ENCODE results near the gene TENT5C. TPM values are rescaled to one million over a fixed set of nuclear protein-coding genes. Genes with fewer than 3 reads are reported as not detected.

Gene TENT5C
- total and polyA plus RNA-seq, 4 donors: 1.0 to 17.7 (median 4.1) TPM

- no peak for DNase-seq
- Histone ChIP-seq H3K27me3 (ENCODE audit: control insufficient read depth in 1 of 2, insufficient read depth in 2 of 2, low read length in 1 of 2) (no peaks in the 10 kb centered on the region), H3K4me3 (ENCODE audit: low read length in 2 of 2) (no peak overlapping the region), H3K27ac (ENCODE audit: low read depth in 1 of 2, low read length in 2 of 2) (no peak overlapping the region), H3K9me3 (ENCODE audit: control insufficient read depth, low read length) (no peaks in the 10 kb centered on the region), H3K36me3 (ENCODE audit: control insufficient read depth in 1 of 2, insufficient read depth in 2 of 2, low read length in 1 of 2) (no peaks in the 10 kb centered on the region), H3K4me1 (ENCODE audit: control insufficient read depth in 1 of 2, insufficient read depth in 2 of 2, low read length in 2 of 2) (no peaks in the 10 kb centered on the region)
- WGBS, 2 donors: 93 to 95% methylated on average over 6 of the region's 6 CpGs
- no peak for ATAC-seq (ENCODE audit: low FRiP score)
- intact Hi-C loops (cut with DNase I): no loop called here
Measured at GRCh38 chr1:117568999-117569398, 36.8 kb upstream of the TENT5C start.

- 2 to 6% methylated on average over 3 of the region's 3 CpGs for WGBS, 2 donors
- H3K36me3 ChIP-seq (ENCODE audit: control insufficient read depth in 1 of 2, insufficient read depth in 2 of 2, low read length in 1 of 2): no peaks in the 10 kb centered on the region
- H3K9me3 ChIP-seq (ENCODE audit: control insufficient read depth, low read length): no peaks in the 10 kb centered on the region
- H3K27ac ChIP-seq (ENCODE audit: low read depth in 1 of 2, low read length in 2 of 2): no peak overlapping the region
- no peak overlapping the region for H3K4me3 ChIP-seq (ENCODE audit: low read length in 2 of 2)
- H3K4me1 ChIP-seq (ENCODE audit: control insufficient read depth in 1 of 2, insufficient read depth in 2 of 2, low read length in 2 of 2): no peaks in the 10 kb centered on the region
- ATAC-seq (ENCODE audit: low FRiP score): no peak
- intact Hi-C loops (cut with DNase I): no loop called here
- DNase-seq: no peak
- no peaks in the 10 kb centered on the region for H3K27me3 ChIP-seq (ENCODE audit: control insufficient read depth in 1 of 2, insufficient read depth in 2 of 2, low read length in 1 of 2)
Measured at GRCh38 chr1:117569856-117570255, 36.0 kb upstream of the TENT5C start.

GRCh38 chr1:117570988-117571409 lies 34.8 kb upstream of the TENT5C start:
- H3K27ac ChIP-seq (ENCODE audit: low read depth in 1 of 2, low read length in 2 of 2): no peak overlapping the region
- H3K36me3 ChIP-seq (ENCODE audit: control insufficient read depth in 1 of 2, insufficient read depth in 2 of 2, low read length in 1 of 2): no peaks in the 10 kb centered on the region
- no peaks in the 10 kb centered on the region for H3K4me1 ChIP-seq (ENCODE audit: control insufficient read depth in 1 of 2, insufficient read depth in 2 of 2, low read length in 2 of 2)
- H3K9me3 ChIP-seq (ENCODE audit: control insufficient read depth, low read length): no peaks in the 10 kb centered on the region
- WGBS, 2 donors: 85 to 86% methylated on average over 8 of the region's 8 CpGs
- H3K4me3 ChIP-seq (ENCODE audit: low read length in 2 of 2): no peak overlapping the region
- DNase-seq: no peak
- no peak for ATAC-seq (ENCODE audit: low FRiP score)
- H3K27me3 ChIP-seq (ENCODE audit: control insufficient read depth in 1 of 2, insufficient read depth in 2 of 2, low read length in 1 of 2): no peaks in the 10 kb centered on the region
- intact Hi-C loops (cut with DNase I): no loop called here

DNA sequence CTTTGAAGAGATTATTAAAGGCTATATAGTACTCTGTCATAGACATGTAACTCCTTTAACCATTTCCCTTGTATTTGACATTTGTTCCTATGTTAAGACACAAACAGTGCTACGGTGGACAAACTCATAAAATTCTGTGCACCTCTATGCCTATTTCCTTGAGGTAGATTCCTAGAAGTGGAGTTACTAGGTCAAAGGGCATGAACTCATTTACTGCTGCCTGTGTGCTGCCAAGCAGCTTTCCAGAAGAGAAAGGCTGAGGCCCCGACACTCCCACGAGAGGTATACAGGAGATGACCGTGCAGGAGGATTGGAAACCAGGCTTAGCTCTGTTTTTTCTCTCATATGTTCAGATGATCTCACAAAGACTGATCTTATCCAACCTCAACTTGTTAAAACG lies 34.4 kb upstream of the TENT5C start:
- DNase-seq: no peak
- no peak for ATAC-seq (ENCODE audit: low FRiP score)

GRCh38 chr1:117572546-117572945 lies 33.3 kb upstream of the TENT5C start:
- Histone ChIP-seq H3K27ac (ENCODE audit: low read depth in 1 of 2, low read length in 2 of 2) (no peak overlapping the region), H3K9me3 (ENCODE audit: control insufficient read depth, low read length) (no peaks in the 10 kb centered on the region), H3K36me3 (ENCODE audit: control insufficient read depth in 1 of 2, insufficient read depth in 2 of 2, low read length in 1 of 2) (no peaks in the 10 kb centered on the region), H3K4me1 (ENCODE audit: control insufficient read depth in 1 of 2, insufficient read depth in 2 of 2, low read length in 2 of 2) (no peaks in the 10 kb centered on the region), H3K4me3 (ENCODE audit: low read length in 2 of 2) (no peak overlapping the region), H3K27me3 (ENCODE audit: control insufficient read depth in 1 of 2, insufficient read depth in 2 of 2, low read length in 1 of 2) (no peaks in the 10 kb centered on the region)
- DNase-seq (no peak), ATAC-seq (ENCODE audit: low FRiP score) (no peak)
- 71 to 99% methylated on average over 4 of the region's 4 CpGs for WGBS, 2 donors
- intact Hi-C loops (cut with DNase I): no loop called here

More for the DNA sequence above, 34.4 kb upstream of the TENT5C start:
- Histone ChIP-seq H3K4me3 (ENCODE audit: low read length in 2 of 2) (no peak overlapping the region), H3K4me1 (ENCODE audit: control insufficient read depth in 1 of 2, insufficient read depth in 2 of 2, low read length in 2 of 2) (no peaks in the 10 kb centered on the region), H3K27ac (ENCODE audit: low read depth in 1 of 2, low read length in 2 of 2) (no peak overlapping the region), H3K9me3 (ENCODE audit: control insufficient read depth, low read length) (no peaks in the 10 kb centered on the region), H3K36me3 (ENCODE audit: control insufficient read depth in 1 of 2, insufficient read depth in 2 of 2, low read length in 1 of 2) (no peaks in the 10 kb centered on the region), H3K27me3 (ENCODE audit: control insufficient read depth in 1 of 2, insufficient read depth in 2 of 2, low read length in 1 of 2) (no peaks in the 10 kb centered on the region)
- 94 to 95% methylated on average over 5 of the region's 5 CpGs for WGBS, 2 donors
- intact Hi-C loops (cut with DNase I): no loop called here

DNA sequence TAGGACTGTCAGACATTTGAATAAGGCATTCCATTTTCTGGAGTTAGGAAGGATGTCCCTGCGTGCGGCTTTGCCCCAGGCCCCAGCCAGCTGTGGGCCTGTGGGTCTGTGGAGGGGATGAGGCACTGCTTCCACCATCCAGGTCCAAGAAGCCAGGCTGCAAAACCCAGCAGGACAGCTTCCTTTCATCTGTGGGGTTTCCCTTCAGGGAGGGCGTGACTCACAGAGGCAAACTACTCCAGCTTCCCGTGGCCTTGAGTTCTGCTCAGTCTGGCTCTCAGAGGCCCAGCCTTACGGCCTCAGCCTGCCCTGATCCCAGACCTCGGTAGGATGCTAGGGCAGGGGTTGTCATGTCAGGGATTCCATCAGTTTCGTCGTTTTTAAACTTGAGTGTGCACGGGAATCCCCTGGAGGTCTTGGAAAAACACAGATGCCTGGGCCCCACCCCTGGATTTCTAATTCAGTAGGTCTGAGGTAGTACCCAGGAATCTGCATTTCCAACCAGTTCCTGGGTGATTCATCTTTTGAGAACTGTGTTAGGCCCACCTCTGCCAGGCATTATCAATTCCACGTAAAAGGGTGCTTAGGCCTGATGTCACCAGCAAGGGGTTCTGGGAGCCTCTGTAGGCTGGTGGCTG lies 32.3 kb upstream of the TENT5C start:
- DNase-seq (no peak), ATAC-seq (ENCODE audit: low FRiP score) (no peak)
- WGBS, 2 donors: 83 to 86% methylated on average over 10 of the region's 10 CpGs
- Histone ChIP-seq H3K27me3 (ENCODE audit: control insufficient read depth in 1 of 2, insufficient read depth in 2 of 2, low read length in 1 of 2) (no peaks in the 10 kb centered on the region), H3K4me1 (ENCODE audit: control insufficient read depth in 1 of 2, insufficient read depth in 2 of 2, low read length in 2 of 2) (no peaks in the 10 kb centered on the region), H3K36me3 (ENCODE audit: control insufficient read depth in 1 of 2, insufficient read depth in 2 of 2, low read length in 1 of 2) (no peaks in the 10 kb centered on the region), H3K27ac (ENCODE audit: low read depth in 1 of 2, low read length in 2 of 2) (no peak overlapping the region), H3K4me3 (ENCODE audit: low read length in 2 of 2) (no peak overlapping the region), H3K9me3 (ENCODE audit: control insufficient read depth, low read length) (no peaks in the 10 kb centered on the region)
- intact Hi-C loops (cut with DNase I): no loop called here

DNA sequence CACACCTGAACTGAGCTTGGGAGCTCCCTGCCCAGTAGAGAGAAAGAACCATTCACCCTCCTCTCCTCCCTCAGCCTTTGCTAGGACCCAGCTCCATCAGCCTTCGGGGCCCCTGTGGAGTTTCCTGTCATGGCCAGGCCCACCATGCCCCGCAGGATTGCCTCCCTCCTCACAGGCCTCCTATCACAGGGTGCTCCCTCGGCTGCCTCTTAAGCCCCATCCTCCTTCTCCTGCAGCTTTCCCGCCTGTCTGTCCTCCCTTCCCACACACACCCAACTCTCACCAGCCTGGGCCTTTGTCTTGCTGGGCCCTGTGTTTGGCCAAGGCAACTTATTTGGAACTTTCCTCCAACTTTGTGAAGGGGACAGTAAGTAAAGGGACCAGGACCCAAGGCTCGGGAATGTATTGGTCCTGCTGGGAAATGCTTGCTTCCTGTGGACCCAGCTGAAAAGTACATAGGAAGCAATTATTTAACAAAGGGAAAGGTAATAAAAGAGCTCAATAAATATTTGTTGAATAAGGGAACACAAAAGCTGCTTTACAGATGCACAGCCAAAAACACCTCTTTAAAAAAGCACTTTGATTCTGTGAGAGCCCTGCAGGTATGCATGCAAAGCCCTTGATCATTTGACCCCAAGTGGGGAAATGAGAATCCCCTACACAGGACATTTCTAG lies 31.6 kb upstream of the TENT5C start:
- Histone ChIP-seq H3K4me1 (ENCODE audit: control insufficient read depth in 1 of 2, insufficient read depth in 2 of 2, low read length in 2 of 2) (no peaks in the 10 kb centered on the region), H3K27ac (ENCODE audit: low read depth in 1 of 2, low read length in 2 of 2) (no peak overlapping the region), H3K36me3 (ENCODE audit: control insufficient read depth in 1 of 2, insufficient read depth in 2 of 2, low read length in 1 of 2) (no peaks in the 10 kb centered on the region), H3K4me3 (ENCODE audit: low read length in 2 of 2) (no peak overlapping the region), H3K9me3 (ENCODE audit: control insufficient read depth, low read length) (no peaks in the 10 kb centered on the region), H3K27me3 (ENCODE audit: control insufficient read depth in 1 of 2, insufficient read depth in 2 of 2, low read length in 1 of 2) (no peaks in the 10 kb centered on the region)
- 93 to 97% methylated on average over 5 of the region's 5 CpGs for WGBS, 2 donors
- DNase-seq (no peak), ATAC-seq (ENCODE audit: low FRiP score) (no peak)
- intact Hi-C loops (cut with DNase I): no loop called here

DNA sequence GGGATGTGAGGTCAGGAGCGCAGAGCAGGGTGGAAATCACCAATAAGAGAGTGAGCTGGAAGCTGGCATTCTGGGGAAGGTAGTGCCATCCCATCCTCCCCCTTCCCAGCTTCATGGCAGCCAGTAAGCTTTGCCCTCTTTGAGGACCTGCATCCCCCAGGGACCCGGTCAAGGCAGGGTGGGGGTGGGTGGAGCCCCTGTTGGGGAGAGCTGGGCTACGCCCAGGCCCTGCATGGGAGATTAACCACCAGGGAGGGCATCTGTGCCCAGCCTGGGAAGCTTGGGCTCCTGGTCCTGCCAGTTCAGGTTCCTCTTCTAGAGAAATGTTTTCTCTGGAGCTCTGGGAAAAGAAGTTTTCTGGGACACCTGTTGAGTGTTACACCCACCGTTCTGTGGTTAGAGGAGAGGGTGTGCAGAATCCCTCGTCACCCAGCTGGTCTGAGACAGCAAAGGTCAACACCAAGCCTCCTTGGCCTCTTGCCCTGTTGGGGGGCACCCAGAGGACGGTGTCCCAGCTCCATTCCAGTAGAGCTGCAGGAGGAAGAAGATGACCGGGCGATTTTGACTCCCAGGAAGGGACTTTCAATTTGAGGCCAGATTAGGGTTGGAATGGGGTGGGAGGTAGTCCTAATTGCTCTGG lies 30.1 kb upstream of the TENT5C start:
- Histone ChIP-seq H3K27me3 (ENCODE audit: control insufficient read depth in 1 of 2, insufficient read depth in 2 of 2, low read length in 1 of 2) (no peaks in the 10 kb centered on the region), H3K4me1 (ENCODE audit: control insufficient read depth in 1 of 2, insufficient read depth in 2 of 2, low read length in 2 of 2) (no peaks in the 10 kb centered on the region), H3K9me3 (ENCODE audit: control insufficient read depth, low read length) (no peaks in the 10 kb centered on the region), H3K4me3 (ENCODE audit: low read length in 2 of 2) (no peak overlapping the region), H3K27ac (ENCODE audit: low read depth in 1 of 2, low read length in 2 of 2) (no peak overlapping the region), H3K36me3 (ENCODE audit: control insufficient read depth in 1 of 2, insufficient read depth in 2 of 2, low read length in 1 of 2) (no peaks in the 10 kb centered on the region)
- WGBS, 2 donors: 94 to 95% methylated on average over 8 of the region's 8 CpGs
- DNase-seq: no peak
- intact Hi-C loops (cut with DNase I): no loop called here
- no peak for ATAC-seq (ENCODE audit: low FRiP score)

DNA sequence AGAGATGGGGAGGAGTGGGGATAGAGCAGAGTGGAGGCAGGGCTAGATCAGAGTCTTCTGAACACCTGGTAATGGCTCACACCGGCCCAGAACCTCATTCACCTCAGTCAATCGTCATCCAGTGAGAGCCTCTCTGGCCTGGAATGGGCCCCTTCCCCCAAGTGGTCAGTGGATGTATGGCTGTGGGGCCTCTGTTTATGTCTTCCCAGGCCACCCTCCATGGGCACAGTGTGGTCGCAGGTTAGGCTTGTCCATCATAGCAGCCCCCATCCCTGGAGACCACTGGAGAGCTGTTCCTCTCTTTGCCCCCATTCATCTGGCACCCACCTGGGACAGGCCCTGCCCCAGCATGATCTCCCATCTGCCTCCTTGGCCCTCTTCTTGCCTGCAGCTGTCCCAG lies 29.6 kb upstream of the TENT5C start:
- no peaks in the 10 kb centered on the region for H3K9me3 ChIP-seq (ENCODE audit: control insufficient read depth, low read length)
- intact Hi-C loops (cut with DNase I): no loop called here
- H3K4me1 ChIP-seq (ENCODE audit: control insufficient read depth in 1 of 2, insufficient read depth in 2 of 2, low read length in 2 of 2): no peaks in the 10 kb centered on the region
- no peak overlapping the region for H3K27ac ChIP-seq (ENCODE audit: low read depth in 1 of 2, low read length in 2 of 2)
- ATAC-seq (ENCODE audit: low FRiP score): no peak
- H3K4me3 ChIP-seq (ENCODE audit: low read length in 2 of 2): no peak overlapping the region
- WGBS, 2 donors: 95 to 98% methylated on average over 3 of the region's 3 CpGs
- no peak for DNase-seq
- H3K27me3 ChIP-seq (ENCODE audit: control insufficient read depth in 1 of 2, insufficient read depth in 2 of 2, low read length in 1 of 2): no peaks in the 10 kb centered on the region
- no peaks in the 10 kb centered on the region for H3K36me3 ChIP-seq (ENCODE audit: control insufficient read depth in 1 of 2, insufficient read depth in 2 of 2, low read length in 1 of 2)

Measured in aorta (tissue), 5 donors.